ENCODE data around the gene COQ3. TPM values are rescaled to one million over a fixed set of nuclear protein-coding genes. Genes with fewer than 3 reads are reported as not detected.
A peak's percentile ranks its signal among the peaks of the same experiment; 100 is the strongest.
"Not testable (repeated sequence)": the region's sequence is repeated elsewhere in the genome, so short reads cannot be mapped to it uniquely, and the experiment has no call there.

The COQ3 gene
- total RNA-seq, 1 donor from 2014 or later: 13.4 TPM

GRCh38 chr6:99335298-99335697, 58.7 kb downstream of the COQ3 start:
- not testable (repeated sequence) for H3K4me1 Mint-ChIP-seq; DNase-seq; H3K27ac Mint-ChIP-seq; H3K36me3 Mint-ChIP-seq (ENCODE audit: low read depth); H3K9me3 Mint-ChIP-seq; H3K4me3 Mint-ChIP-seq
- peaks cover 30% of the 10 kb centered on the region for H3K27me3 Mint-ChIP-seq
- intact Hi-C loops (cut with micrococcal nuclease): loop anchor here (10.0 kb wide), 1 partner anchor 230 kb away; the partner anchor contains the start of gene CCNC

DNA sequence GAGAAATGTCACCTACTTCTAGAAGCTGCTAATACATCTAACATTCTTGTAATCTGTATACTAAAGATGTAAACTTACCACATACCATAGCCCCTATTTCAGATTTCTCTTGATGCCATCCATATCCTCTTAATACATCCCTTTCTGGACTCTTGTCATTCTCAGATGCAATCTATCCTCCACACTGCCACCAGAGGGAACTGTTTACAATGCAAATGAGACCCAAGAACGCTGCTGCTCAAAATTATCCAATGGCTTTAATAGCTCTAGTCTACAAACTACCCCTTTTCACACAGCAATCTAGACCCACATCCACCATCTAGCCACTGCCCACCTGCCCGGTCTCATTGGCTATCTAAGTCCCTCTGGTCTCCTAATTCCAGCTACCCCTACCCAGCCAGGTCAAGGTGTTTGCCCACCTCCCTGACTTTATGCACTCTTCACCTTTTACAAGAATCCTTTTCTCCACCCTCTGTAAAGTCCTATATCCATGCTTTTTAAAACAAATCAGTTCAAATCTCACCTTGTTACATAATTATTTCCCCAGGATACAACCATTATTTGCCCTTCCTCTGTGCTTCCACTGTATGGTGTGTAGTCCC, 59.4 kb downstream of the COQ3 start:
- H3K4me1 Mint-ChIP-seq: peaks cover 2% of the 10 kb centered on the region
- H3K4me3 Mint-ChIP-seq: no peak overlapping the region
- no peaks in the 10 kb centered on the region for H3K9me3 Mint-ChIP-seq
- peaks cover 29% of the 10 kb centered on the region for H3K27me3 Mint-ChIP-seq
- no peaks in the 10 kb centered on the region for H3K36me3 Mint-ChIP-seq (ENCODE audit: low read depth)
- intact Hi-C loops (cut with micrococcal nuclease): loop anchor here (1.0 to 10.0 kb wide), 3 partner anchors 91 to 413 kb away; partner anchors contain the start of genes CCNC and PNISR
- DNase-seq: peak; percentile 73
- H3K27ac Mint-ChIP-seq: no peak overlapping the region

DNA sequence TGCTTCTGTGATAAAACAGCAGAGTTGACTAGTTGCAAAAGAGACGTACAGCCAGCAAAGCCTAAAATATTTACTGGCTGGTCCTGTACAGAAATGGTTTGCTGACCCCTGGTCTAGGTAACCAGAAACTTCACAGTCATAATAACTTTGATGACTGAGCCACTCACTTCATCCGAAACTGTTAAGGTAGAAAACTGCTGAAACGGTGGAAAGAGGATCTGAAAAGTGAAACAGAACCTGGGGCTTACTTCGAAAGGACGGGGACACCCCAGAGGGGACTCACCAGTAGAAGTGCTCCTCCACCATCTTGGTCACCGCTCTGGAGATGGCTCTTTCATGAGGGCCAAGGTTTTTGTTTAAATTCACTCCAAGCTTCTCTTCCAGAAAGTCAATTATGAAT, 60.9 kb downstream of the COQ3 start:
- no peak for DNase-seq
- Mint-ChIP-seq H3K4me3 (no peak overlapping the region), H3K36me3 (ENCODE audit: low read depth) (no peaks in the 10 kb centered on the region), H3K27ac (no peak overlapping the region), H3K27me3 (peaks cover 18% of the 10 kb centered on the region), H3K4me1 (peaks cover 2% of the 10 kb centered on the region), H3K9me3 (no peaks in the 10 kb centered on the region)
- intact Hi-C loops (cut with micrococcal nuclease): loop anchor here (5.0 to 10.0 kb wide), 2 partner anchors 232 to 414 kb away; partner anchors contain the start of gene CCNC

DNA sequence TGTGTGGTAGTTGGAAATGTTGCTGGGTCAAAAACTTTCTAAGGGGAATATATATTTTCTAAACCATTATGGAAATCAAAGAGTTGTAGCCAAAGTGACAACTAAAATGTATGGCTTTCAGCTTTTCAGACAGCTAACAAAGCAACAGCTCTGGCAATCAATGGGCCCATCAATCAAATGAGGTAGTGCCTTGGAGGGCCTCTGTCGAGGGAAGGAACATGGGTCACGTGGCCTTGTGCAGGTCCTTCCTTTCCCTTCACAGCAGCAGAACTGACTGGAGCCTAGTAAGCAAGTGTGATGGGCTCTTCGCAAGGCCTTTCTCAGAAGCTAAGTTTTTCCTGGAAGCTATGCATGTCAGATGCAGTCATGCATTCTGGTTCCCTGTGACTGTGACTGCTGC, 62.5 kb downstream of the COQ3 start:
- Mint-ChIP-seq H3K36me3 (ENCODE audit: low read depth) (no peaks in the 10 kb centered on the region), H3K4me3 (no peak overlapping the region), H3K27me3 (peaks cover 12% of the 10 kb centered on the region), H3K9me3 (no peaks in the 10 kb centered on the region), H3K4me1 (peaks cover 2% of the 10 kb centered on the region), H3K27ac (no peak overlapping the region)
- intact Hi-C loops (cut with micrococcal nuclease): loop anchor here (5.0 to 10.0 kb wide), 2 partner anchors 233 to 416 kb away; partner anchors contain the start of gene CCNC
- no peak for DNase-seq

- H3K4me1 Mint-ChIP-seq: peaks cover 2% of the 10 kb centered on the region
- H3K4me3 Mint-ChIP-seq: no peak overlapping the region
- DNase-seq: peak; percentile 87
Measured at GRCh38 chr6:99330159-99330558, 63.8 kb downstream of the COQ3 start.

DNA sequence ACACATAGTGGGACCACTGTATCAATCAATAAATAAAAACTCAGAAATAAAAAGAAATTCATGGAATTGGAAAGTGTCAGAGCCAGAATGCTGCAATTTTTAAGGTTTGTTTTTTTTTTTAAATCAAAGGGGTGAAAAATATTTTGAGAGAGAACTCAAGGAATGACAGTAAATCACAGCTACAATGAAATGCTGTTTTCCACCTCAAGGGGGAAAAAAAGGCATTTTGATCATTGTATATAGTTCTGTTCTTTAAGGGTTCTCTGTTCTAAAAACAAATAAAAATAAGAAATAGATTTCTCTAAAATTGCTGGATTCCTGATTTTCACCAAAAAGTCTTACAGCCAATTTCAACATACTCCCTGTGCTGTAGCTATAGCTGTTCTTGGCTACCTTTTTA, 69.0 kb downstream of the COQ3 start:
- no peak overlapping the region for H3K27ac Mint-ChIP-seq
- H3K9me3 Mint-ChIP-seq: no peaks in the 10 kb centered on the region
- H3K4me3 Mint-ChIP-seq: no peak overlapping the region
- peaks cover 15% of the 10 kb centered on the region for H3K27me3 Mint-ChIP-seq
- no peaks in the 10 kb centered on the region for H3K36me3 Mint-ChIP-seq (ENCODE audit: low read depth)
- no peak for DNase-seq
- intact Hi-C loops (cut with micrococcal nuclease): no loop called here
- H3K4me1 Mint-ChIP-seq: no peaks in the 10 kb centered on the region

More at GRCh38 chr6:99330159-99330558, 63.8 kb downstream of the COQ3 start:
- no peak overlapping the region for H3K27ac Mint-ChIP-seq
- H3K9me3 Mint-ChIP-seq: no peaks in the 10 kb centered on the region
- H3K36me3 Mint-ChIP-seq (ENCODE audit: low read depth): no peaks in the 10 kb centered on the region
- intact Hi-C loops (cut with micrococcal nuclease): loop anchor here (1.0 to 10.0 kb wide), 5 partner anchors 32 to 417 kb away; partner anchors contain the start of genes CCNC, COQ3 and PNISR
- peaks cover 10% of the 10 kb centered on the region for H3K27me3 Mint-ChIP-seq

Other genes starting within 250 kb of the COQ3 start
- not detected in 2 replicates for gene FAXC, start 44.5 kb downstream of the COQ3 start, total RNA-seq
- gene PNISR, start 31.1 kb upstream of the COQ3 start, total RNA-seq: 109 and 117 TPM in 2 replicates
- gene USP45, start 121.2 kb upstream of the COQ3 start, total RNA-seq: 17.9 and 21.8 TPM in 2 replicates
- gene CCNC, start 174.5 kb upstream of the COQ3 start, total RNA-seq: 49.6 and 56.0 TPM in 2 replicates
- 0.05 TPM in 1 of 2 replicates, not detected in the other for gene PRDM13, start 212.6 kb upstream of the COQ3 start, total RNA-seq

All from activated CD4-positive, alpha-beta T cell treated with anti-CD3 and anti-CD28 coated beads, Interleukin-2, amount 10 ng/mL, durations not matched to agents 24 days and 14 days (primary cell).